GM11168 (cell line): ENCODE measurements around the gene MYO7B.

Experiments
- in situ Hi-C: fragments of 300-500 bp; cut with MboI; formaldehyde crosslinking; loops from one replicate; pipeline ENCODE4 v1.12.0; 2022; ENCODE audit warnings: low sequenced_read_pairs; ENCODE audit not compliant: unreplicated experiment

MYO7B gene

GRCh38 chr2:127584047-127584446 lies 48.6 kb downstream of the MYO7B start:
- in situ Hi-C loops, result no loop called here

- in situ Hi-C loops, result no loop called here
Observed at GRCh38 chr2:127584516-127585033, 49.1 kb downstream of the MYO7B start.

DNA sequence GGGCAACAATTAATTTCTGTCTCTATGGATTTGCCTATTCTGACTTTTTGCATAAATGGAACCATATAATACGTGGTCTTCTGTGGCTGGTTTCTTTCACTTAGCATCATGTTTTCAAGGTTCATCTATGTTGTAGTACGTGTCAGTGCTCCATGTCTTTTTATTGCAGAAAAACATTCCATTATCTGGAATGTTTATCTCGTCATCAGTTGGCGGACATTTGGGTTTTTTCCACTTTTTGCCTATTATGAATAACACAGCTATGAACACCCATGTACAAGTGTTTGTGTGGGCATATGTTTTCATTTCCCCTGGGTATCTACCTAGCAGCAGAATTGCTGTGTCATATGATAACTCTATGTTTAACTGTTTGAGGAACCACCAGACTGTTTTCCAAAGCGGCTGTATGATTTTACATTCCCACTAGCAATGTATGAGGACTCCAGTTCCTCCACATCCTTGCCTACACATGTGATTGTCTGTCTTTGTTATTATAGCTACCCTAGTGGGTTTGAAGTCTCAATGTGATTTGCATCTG lies 49.9 kb downstream of the MYO7B start:
- in situ Hi-C loops, result no loop called here

- in situ Hi-C loops, result no loop called here
Observed at GRCh38 chr2:127586136-127586535, 50.7 kb downstream of the MYO7B start.

GRCh38 chr2:127586746-127587295 lies 51.3 kb downstream of the MYO7B start:
- in situ Hi-C loops, result no loop called here

- in situ Hi-C loops, result no loop called here
Observed at GRCh38 chr2:127588241-127588640, 52.8 kb downstream of the MYO7B start.

- in situ Hi-C loops, result no loop called here
Observed at GRCh38 chr2:127589358-127589757, 53.9 kb downstream of the MYO7B start.

GRCh38 chr2:127589841-127590240 lies 54.4 kb downstream of the MYO7B start:
- in situ Hi-C loops, result no loop called here

GRCh38 chr2:127590386-127591190 lies 55.1 kb downstream of the MYO7B start:
- in situ Hi-C loops, result no loop called here

- in situ Hi-C loops, result no loop called here
Observed at GRCh38 chr2:127591221-127591923, 55.9 kb downstream of the MYO7B start.

GRCh38 chr2:127592761-127593227 lies 57.3 kb downstream of the MYO7B start:
- in situ Hi-C loops, result no loop called here

- in situ Hi-C loops, result no loop called here
Observed at GRCh38 chr2:127593228-127594115, 58.0 kb downstream of the MYO7B start.

DNA sequence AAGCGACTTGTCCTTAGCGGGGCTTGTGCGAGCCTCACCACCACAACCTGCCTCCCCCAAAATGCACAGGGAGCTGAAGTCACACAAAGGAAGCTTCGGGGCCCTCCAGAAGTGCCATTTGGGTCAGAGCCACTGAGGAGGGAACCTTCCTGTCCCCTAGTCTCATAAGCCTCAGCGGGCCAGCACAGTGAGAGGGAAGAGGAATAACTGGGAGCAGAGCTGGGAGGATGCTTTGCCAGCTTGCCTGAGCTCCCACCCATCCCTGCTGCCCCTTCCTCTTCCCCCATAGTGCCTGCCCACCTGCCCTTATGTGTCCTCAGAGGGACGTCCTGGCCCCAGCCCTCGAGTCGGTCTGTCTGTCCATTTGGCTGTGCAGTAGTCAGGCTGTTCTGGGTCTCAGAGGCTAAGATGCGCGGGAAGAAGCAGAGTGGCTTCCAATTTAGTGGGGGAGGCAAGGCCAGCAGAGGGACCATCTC lies 58.7 kb downstream of the MYO7B start:
- in situ Hi-C loops, result no loop called here

- in situ Hi-C loops, result no loop called here
Observed at GRCh38 chr2:127596311-127597045, 61.0 kb downstream of the MYO7B start.

GRCh38 chr2:127597046-127597983 lies 61.8 kb downstream of the MYO7B start:
- in situ Hi-C loops, result no loop called here

DNA sequence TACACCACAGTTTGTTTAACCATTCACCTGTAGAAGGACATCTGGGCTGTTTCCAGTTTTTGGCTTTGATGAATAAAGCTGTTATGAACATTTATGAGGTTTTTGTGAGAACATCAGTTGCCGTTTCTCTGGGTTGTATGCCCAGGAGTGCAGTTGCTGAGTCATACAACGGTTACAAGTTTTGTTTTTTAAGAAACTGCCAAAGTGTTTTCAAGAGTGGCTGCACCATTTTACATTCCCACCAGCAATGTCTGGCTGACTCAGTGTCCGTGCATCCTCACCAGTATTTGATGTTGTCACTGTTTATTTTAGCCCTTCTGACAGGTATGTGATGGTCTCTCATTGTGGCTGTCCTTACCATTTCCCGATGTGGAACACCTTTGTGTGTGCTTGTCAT lies 62.5 kb downstream of the MYO7B start:
- in situ Hi-C loops, result no loop called here

DNA sequence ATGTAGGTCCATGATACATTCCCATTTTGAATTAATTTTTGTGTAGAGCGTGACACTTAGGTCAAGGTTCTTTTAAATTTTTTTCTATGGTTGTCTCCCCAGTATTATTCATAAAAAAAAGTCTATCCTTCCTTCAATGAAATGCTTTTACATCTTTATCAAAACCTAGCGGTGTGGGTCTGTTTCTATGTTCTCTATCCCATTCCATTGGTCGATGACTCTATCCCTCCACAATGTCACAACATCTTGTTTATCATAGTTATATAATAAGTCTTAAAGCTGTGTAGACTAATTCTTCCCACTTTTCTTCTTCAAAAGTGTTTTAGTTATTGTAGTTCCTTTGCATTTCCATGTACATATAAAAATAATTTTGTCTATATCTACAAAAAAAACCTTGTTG lies 63.2 kb downstream of the MYO7B start:
- in situ Hi-C loops, result no loop called here

- in situ Hi-C loops, result no loop called here
Observed at GRCh38 chr2:127599211-127599610, 63.7 kb downstream of the MYO7B start.
